Measurements from ENCODE around the gene TRIM62.

- TF ChIP-seq CTCF (IDR thresholded peaks at IDR 0.05) (no peak), EP300 (IDR thresholded peaks at IDR 0.05) (no peak)
These were observed 16.0 kb downstream of the TRIM62 start for GRCh38 chr1:33165809-33166208.

All from ovary (tissue), 3 donors.